NCI-H82 treated with DMSO at 0.1 percent for 48 hours (cell line): Measurements from ENCODE around the gene SH3PXD2B.

Experiments
- DNase-seq: peaks from one replicate; lab custom pipeline; 2025; ENCODE audit not compliant: unreplicated experiment; lab: John Stamatoyannopoulos, UW

Gene SH3PXD2B

DNA sequence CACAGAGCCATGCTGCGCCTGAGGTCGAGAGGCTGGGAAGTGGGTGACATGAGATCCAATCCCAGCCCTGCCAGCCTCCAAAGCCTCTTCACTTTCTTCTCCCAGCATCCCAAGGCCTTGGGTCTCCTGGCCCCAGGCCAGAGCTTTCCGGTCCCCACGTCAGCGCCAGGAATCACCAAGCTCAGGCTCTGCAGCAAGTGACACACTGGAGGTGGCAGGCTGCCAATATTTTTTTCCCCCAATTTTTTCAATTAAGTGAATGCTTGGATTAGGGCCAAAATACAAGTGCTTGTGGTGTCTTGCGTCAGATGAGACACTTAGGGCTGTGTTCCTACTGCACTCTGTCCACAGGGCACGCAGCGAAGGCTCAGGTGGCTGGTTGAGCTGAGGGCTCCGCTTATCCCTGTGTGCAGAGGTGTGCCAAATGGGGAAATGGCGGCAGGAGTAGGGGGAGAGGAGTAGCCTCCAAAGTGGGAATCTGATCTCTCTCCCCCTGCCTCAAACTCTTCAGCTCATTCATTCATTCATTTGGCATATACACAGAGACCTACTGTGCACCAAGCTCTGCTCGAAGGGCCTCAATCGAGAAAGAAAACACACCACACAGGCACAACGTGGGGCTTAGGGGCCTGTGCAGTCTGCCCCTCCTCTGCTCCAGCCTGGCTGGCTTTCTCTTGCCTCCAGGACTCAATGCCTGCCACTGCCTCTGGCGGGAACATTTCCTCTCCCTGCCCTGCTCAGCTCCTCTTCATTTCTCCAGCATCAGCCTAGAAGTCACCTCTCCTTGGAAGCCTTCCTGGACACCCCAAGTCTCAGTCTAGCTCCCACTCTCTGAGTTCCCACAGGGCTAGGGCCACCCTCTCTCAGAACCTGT is 16.6 kb downstream of the SH3PXD2B start:
- peak; percentile 52 for DNase-seq

DNA sequence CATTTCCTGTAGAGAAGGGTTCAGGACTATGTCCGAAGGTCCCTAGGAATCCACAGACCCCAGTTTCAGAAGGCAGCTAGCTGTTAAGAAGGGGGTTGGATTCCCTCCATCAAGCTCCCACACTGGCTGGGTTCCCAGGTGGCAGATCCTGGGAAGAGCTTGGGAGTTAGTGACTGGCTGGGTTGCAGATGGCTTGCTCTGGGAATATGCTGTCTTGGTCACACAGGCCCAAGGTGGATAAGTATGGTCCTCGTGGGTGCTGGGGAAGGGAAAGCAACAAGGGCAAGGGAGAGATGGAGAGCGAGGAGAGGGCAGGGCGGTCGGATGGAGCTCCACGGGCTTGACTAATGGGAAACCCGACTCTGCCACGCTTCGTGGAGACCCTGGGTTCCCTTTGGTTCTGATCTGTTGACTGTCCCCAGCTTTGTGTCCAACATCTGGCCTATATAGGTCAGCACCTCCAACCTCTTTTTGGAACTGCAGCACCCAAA is 17.4 kb downstream of the SH3PXD2B start:
- no peak for DNase-seq

GRCh38 chr5:172436078-172436878 is 18.0 kb downstream of the SH3PXD2B start:
- no peak for DNase-seq

GRCh38 chr5:172435362-172436077 is 18.8 kb downstream of the SH3PXD2B start:
- no peak for DNase-seq

DNA sequence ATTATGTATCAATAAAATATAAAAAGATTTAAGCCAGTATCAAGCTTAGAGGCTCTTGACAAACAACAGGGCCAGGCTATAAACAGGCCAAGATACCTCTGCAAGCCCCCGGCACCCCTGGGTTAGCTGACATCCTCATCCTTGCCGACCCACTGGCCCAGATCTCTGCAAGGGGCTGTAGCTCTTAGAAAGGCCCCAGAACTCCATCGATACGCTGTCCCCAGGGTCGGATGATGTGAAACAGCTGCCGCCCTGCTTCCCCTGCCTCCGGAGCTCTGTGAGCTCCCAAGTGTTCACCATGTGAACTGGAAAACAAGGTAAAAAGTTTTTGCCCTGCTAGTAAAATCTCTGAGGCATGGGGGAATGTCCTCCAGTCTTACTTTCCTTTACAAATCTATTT is 20.1 kb downstream of the SH3PXD2B start:
- DNase-seq, result no peak

DNA sequence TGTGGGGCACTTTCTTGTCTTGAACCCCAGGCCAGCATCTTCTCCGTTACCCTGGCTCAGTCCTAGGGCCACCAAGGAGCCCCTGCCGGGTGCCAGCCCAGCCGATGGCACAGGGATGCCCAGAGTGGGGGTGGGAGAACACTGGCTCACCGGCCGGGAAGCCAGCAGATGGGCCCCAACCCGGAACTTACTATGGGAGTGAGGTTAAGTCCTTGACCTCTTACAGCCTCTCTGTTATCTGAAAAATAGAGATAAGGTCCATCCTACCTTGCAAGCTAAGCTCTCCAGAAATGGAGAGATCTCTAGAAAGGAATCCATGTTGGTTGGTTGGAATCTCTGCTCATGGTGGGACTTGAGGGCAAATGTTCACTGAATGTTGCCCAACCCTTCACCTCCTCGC is 20.8 kb downstream of the SH3PXD2B start:
- DNase-seq, result no peak

DNA sequence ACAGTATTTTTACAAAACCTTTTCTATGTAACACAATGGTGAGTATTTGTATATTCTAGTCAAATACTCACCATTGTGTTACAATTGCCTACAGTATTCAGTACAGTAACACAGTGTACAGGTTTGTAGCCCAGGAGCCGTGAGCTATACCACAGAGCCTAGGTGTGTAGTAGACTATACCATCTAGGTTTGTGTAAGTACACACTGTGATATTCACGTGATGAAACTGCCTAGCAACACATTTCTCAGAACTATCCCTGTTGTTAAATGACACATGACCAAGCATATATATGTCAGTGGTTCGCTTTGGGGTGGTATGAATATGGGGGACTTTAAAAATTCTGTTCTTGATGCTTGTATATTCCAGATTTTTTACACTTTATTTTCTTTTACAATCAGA is 21.3 kb downstream of the SH3PXD2B start:
- DNase-seq, result no peak

GRCh38 chr5:172430354-172430753 is 24.0 kb downstream of the SH3PXD2B start:
- no peak for DNase-seq

GRCh38 chr5:172429201-172429940 is 25.0 kb downstream of the SH3PXD2B start:
- DNase-seq, result no peak

GRCh38 chr5:172428224-172429166 is 25.8 kb downstream of the SH3PXD2B start:
- DNase-seq, result no peak

- no peak for DNase-seq
These were observed 27.1 kb downstream of the SH3PXD2B start for GRCh38 chr5:172427202-172427601.

DNA sequence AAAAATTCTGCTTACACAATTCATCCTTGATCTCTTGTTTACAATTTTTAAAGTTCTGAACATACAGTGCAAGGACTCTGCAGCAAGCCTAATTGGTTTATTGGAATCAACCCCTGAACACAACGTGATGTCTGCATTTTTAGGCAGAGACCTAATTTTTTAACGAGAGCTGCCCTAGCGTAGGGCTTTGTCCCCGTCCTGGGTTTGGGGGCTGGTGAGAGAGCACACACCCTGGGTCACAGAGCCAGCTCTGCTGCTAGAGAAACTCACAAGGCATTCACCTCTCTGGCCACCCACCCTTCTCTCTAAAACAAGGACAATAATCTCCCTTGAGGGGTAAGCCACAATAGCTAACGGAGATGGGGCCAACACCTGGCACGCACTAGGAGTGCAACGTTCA is 28.2 kb downstream of the SH3PXD2B start:
- DNase-seq, result no peak

- no peak for DNase-seq
These were observed 28.9 kb downstream of the SH3PXD2B start for GRCh38 chr5:172425402-172425801.

DNA sequence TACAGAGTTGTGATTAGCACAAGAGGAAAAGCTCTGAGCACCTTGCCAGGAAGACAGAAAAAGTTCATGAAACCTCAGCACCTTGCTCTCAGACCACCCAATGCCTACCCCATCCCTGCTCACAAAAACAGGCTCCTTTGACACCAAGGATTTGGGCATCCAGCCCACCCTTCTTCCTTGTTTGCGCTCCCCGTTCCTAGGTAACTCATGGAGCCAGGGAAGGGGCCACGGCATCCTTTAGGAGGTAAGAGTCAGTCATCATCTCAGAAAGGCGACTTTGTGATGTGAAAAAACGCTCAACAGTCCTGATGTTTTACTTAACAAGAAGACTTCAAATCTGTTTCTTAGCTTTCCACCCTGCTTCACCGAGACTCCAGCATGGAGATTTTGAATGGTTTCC is 29.5 kb downstream of the SH3PXD2B start:
- DNase-seq, result no peak

DNA sequence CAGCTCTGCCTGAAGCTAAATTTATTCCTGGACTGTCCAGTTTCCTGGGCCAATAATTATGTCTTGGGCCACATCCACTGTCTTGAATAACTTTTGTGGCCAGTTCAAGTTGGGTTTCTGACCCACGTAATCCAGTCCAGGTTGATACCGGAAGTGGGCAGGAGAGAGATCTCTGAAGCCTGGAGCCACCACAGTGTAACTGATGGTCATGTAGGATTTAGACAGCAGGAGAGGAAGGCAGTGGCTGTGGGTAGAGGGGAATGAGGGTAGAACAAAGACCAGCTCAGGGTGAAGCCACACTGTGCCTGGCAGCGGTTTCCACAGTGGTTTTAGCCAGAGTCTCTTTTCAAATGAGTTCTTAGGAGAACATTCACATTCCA is 30.2 kb downstream of the SH3PXD2B start:
- no peak for DNase-seq

DNA sequence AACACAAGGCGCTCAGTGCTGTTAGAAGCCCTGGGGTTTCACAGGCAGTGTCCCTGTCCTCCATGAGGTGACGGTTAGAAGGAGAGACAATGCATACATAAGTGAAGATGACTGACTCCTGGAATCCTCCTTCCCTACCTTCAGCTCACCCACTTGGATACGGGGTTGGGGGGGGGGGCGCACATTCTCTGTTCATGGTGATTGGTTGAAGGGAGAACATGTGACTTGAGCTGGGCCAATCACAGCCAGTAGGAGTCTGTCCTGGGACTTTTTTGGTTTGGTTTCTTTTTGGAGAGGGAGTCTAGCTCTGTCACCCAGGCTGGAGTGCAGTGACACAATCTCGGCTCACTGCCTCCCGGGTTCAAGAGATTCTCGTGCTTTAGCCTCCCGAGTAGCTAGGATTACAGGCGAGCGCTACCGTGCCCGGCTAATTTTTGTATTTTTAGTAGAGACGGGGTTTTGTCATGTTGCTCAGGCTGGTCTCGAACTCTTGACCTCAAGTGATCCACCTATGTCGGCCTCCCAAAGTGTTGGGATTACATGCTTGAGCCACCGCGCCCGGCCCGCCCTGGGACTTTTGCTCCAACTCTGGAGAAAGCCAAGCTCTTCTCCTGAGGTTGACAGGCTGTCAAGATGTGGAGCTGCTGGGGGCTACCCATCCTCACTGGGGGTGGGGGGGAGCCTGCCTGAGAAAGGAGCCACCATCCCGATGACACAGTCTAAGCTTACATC is 30.8 kb downstream of the SH3PXD2B start:
- no peak for DNase-seq

DNA sequence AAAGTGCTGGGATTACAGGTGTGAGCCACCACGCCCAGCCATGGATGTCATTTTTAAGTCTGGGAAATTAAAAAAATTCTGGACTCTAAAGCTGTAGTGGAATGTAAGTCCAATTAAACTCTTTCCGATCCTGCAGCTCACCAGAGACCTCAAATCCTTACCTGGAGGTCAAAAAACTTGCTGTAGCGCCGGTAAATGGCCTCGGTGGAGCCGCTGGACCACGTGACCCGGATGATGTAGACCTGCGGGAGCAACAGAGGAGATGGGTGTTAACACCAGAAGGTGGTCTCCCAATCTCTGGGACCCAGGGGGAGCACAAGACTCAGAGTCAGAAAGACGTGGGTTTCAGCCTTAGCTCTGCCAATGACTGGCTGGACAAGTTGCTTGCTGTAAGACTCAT is 32.1 kb downstream of the SH3PXD2B start:
- DNase-seq, result no peak

DNA sequence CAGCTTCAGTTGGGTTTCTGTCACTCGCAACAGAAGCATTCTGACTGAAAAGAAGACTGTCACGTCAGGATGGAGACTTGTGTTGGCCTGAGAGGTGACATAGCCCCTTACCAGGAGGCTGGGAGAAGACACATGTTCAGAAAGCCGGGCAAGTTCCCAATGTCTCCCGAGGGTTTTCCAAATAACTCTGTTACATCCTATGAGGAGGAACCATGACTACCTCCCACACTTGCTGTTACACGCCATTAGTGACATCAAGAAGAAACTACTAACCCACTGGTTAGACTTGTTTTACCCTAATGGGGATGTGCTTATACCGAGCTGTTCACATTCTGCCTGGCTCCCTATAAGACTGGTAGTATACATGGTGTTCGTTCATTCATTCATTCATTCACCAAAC is 33.3 kb downstream of the SH3PXD2B start:
- no peak for DNase-seq
